Heart left ventricle (tissue), 13 donors: Measurements from ENCODE around the gene SRSF8.

Source experiments
- CTCF ChIP-seq, 12 donors: fragments of 200-600 bp; sonication (generic) in 4 of 12; IDR thresholded peaks; one replicate each; pipeline versions ENCODE4 v1.5.0 to v1.8.0; 2018 to 2022; ENCODE audit warnings: antibody characterized with exemption in 12 of 12, mild to moderate bottlenecking in 5 of 12
- POLR2A ChIP-seq, 2 donors: fragments of 450-650 bp; IDR thresholded peaks; one replicate each; pipeline ENCODE4 v1.6.1; 2017; ENCODE audit warnings: antibody characterized with exemption in 2 of 2, mild to moderate bottlenecking in 2 of 2, moderate library complexity in 2 of 2
- donor health status: ischemic (EF 13 %, LVEDD 7.1; RV severe dilation, severe dysfunction).
- donor health status: DM: no; HTN: yes; CAD: no.
- donor health status: DM: no; HTN: no; CAD: no.
- donor health status: ischemic (EF 25% LVEDD 6.9; RV normal size, moderate dysfunction).
- donor health status: ischemic (EF 25% LVEDD 5.7; RV mildly dilated, moderate dysfunction).
- donor health status: ischemic (EF 35%, LVEDD 5.7; RV mildly dilated, moderate dysfunction).
- donor health status: nonischemic (EF 11% LVEDD 7.7; RV severe dilation, severe dysfunction).
- donor health status: DM: yes; HTN: yes; CAD: no.
- donor health status: PGD.
- donor health status: ischemic (EF 29% LVEDD 5.4; RV normal size, mild dysfunction).
- donor health status: nonischemic (EF 23%, LVEDD 6.1; RV moderate dilation, normal function).

- TF ChIP-seq CTCF (IDR thresholded peaks at IDR 0.05): no peak
- TF ChIP-seq POLR2A (IDR thresholded peaks at IDR 0.05): no peak
Measured at GRCh38 chr11:95108159-95108611, 41.5 kb downstream of the SRSF8 start.
